ENCODE measurements around the gene PLXNB3.

Gene PLXNB3

DNA sequence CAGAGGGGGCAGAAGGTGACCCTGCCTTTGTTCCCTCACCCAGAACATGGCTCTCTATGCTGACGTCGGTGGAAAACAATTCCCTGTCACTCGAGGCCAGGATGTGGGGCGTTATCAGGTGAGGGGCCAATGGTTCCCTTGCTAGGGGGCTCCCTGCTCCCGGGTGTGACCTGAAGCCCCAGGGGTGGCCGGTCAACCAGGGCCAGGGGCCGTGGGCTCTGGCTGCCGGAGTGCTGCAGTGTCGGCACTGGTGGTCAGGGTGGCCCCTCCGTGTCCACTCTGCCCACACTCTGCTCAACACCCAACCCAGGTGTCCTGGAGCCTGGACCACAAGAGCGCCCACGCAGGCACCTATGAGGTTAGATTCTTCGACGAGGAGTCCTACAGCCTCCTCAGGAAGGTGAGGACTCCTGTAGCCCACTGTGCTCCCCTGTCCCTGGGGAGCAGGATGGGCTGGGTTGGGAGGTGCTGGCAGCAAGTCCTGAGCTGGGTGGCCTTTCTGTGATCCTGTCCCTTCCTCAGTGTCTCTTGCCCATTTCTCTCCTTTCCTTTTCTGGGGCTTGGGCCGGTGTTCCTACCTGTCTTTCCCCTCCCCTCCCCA lies 33.5 kb downstream of the PLXNB3 start:
- Histone ChIP-seq H3K27me3 (ENCODE audit: low read length) (no peaks in the 10 kb centered on the region), H3K4me3 (ENCODE audit: insufficient read depth, low read length, poor library complexity, severe bottlenecking) (no peak overlapping the region), H3K9me3 (ENCODE audit: insufficient read depth, low read length) (no peaks in the 10 kb centered on the region), H2AFZ (ENCODE audit: low read depth, low read length, severe bottlenecking) (no peak overlapping the region), H3K9me2 (replicated peaks; ENCODE audit: insufficient read depth, low read length) (no peaks in the 10 kb centered on the region), H4K20me1 (ENCODE audit: low read depth, low read length) (no peaks in the 10 kb centered on the region), H3F3A (ENCODE audit: insufficient read depth) (no peaks in the 10 kb centered on the region), H3K79me2 (ENCODE audit: insufficient read depth, low read length) (peaks cover 26% of the 10 kb centered on the region), H3K9ac (ENCODE audit: low read length) (no peak overlapping the region), H3K4me2 (ENCODE audit: low read depth, low read length, poor library complexity, severe bottlenecking) (no peak overlapping the region), H3K36me3 (ENCODE audit: low read length) (no peaks in the 10 kb centered on the region), H3K27ac (ENCODE audit: low read depth, low read length) (no peak overlapping the region)
- TF ChIP-seq, protein P1, sequence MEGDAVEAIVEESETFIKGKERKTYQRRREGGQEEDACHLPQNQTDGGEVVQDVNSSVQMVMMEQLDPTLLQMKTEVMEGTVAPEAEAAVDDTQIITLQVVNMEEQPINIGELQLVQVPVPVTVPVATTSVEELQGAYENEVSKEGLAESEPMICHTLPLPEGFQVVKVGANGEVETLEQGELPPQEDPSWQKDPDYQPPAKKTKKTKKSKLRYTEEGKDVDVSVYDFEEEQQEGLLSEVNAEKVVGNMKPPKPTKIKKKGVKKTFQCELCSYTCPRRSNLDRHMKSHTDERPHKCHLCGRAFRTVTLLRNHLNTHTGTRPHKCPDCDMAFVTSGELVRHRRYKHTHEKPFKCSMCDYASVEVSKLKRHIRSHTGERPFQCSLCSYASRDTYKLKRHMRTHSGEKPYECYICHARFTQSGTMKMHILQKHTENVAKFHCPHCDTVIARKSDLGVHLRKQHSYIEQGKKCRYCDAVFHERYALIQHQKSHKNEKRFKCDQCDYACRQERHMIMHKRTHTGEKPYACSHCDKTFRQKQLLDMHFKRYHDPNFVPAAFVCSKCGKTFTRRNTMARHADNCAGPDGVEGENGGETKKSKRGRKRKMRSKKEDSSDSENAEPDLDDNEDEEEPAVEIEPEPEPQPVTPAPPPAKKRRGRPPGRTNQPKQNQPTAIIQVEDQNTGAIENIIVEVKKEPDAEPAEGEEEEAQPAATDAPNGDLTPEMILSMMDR (IDR thresholded peaks at IDR 0.05; ENCODE audit: insufficient read depth, low read length, poor library complexity, severe bottlenecking) = no peak
- TF ChIP-seq EZH2phosphoT487 (conservative IDR thresholded peaks at IDR 0.05; ENCODE audit: low read length) = no peak

DNA sequence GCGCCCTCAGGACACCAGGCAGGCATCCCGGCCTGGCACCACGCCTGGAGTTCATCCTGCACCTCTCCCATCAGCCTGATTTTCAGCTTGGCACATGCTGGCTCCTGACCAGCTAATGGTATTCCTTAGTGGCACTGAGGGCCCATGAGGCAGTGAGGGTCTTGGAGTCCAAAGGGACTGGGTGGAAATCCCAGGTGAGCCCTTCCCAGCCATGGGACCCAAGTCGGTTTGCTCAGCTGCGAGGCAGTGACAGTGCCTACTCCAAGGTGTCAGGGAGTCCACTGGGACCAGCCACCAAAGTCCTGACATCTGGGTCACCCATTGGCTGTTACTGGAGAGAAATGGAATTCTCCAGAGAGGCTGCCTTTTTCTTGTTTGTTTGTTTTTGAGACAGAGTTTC lies 35.3 kb downstream of the PLXNB3 start:
- no peak overlapping the region for H3K27ac ChIP-seq (ENCODE audit: low read depth, low read length)
- H3K4me3 ChIP-seq (ENCODE audit: insufficient read depth, low read length, poor library complexity, severe bottlenecking) = no peak overlapping the region
- TF ChIP-seq, protein P1 (IDR thresholded peaks at IDR 0.05; ENCODE audit: insufficient read depth, low read length, poor library complexity, severe bottlenecking) = no peak
- no peak for TF ChIP-seq EZH2phosphoT487 (conservative IDR thresholded peaks at IDR 0.05; ENCODE audit: low read length)

DNA sequence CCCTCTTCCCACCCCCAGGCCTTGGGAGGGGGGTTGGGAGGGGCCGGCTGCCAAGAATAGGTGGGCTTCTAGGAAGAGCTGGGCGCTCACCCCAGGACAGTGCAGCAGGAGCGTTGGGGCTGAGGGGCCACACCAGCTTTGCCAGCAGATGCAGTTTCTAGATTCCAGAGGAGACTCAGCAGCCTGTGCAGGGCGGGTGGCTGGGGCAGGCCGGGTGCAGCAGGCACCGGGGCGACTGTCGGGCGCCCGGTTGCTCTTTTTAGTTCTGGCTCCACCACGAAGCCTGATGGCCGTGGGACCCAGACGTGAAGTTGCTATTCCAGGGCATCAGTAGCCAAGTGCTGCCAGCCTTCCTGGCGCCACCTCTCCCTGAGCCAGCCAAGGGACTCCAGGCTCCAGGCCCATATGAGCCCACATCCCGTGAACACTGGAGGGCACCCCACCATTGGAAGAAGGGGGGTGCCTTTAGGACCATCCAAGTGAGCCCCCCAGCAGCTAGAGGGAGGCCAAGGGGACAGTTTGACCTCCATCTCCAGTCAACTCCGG lies 36.2 kb downstream of the PLXNB3 start:
- Histone ChIP-seq H3K9me2 (replicated peaks; ENCODE audit: insufficient read depth, low read length) (no peaks in the 10 kb centered on the region), H3K27ac (ENCODE audit: low read depth, low read length) (no peak overlapping the region), H2AFZ (ENCODE audit: low read depth, low read length, severe bottlenecking) (no peak overlapping the region), H3K4me3 (ENCODE audit: insufficient read depth, low read length, poor library complexity, severe bottlenecking) (no peak overlapping the region), H3K4me2 (ENCODE audit: low read depth, low read length, poor library complexity, severe bottlenecking) (no peak overlapping the region), H4K20me1 (ENCODE audit: low read depth, low read length) (no peaks in the 10 kb centered on the region), H3K9ac (ENCODE audit: low read length) (no peak overlapping the region), H3K79me2 (ENCODE audit: insufficient read depth, low read length) (peaks cover 4% of the 10 kb centered on the region), H3K27me3 (ENCODE audit: low read length) (no peaks in the 10 kb centered on the region), H3F3A (ENCODE audit: insufficient read depth) (no peaks in the 10 kb centered on the region), H3K9me3 (ENCODE audit: insufficient read depth, low read length) (no peaks in the 10 kb centered on the region), H3K36me3 (ENCODE audit: low read length) (no peaks in the 10 kb centered on the region)
- TF ChIP-seq EZH2phosphoT487 (conservative IDR thresholded peaks at IDR 0.05; ENCODE audit: low read length) = no peak
- TF ChIP-seq, protein P1 (IDR thresholded peaks at IDR 0.05; ENCODE audit: insufficient read depth, low read length, poor library complexity, severe bottlenecking) = no peak

More for the DNA sequence above, 35.3 kb downstream of the PLXNB3 start:
- no peak overlapping the region for H3K4me2 ChIP-seq (ENCODE audit: low read depth, low read length, poor library complexity, severe bottlenecking)
- H3K79me2 ChIP-seq (ENCODE audit: insufficient read depth, low read length) = peaks cover 12% of the 10 kb centered on the region
- no peak overlapping the region for H2AFZ ChIP-seq (ENCODE audit: low read depth, low read length, severe bottlenecking)
- H3F3A ChIP-seq (ENCODE audit: insufficient read depth) = no peaks in the 10 kb centered on the region
- no peaks in the 10 kb centered on the region for H3K36me3 ChIP-seq (ENCODE audit: low read length)
- H3K9me3 ChIP-seq (ENCODE audit: insufficient read depth, low read length) = no peaks in the 10 kb centered on the region
- no peaks in the 10 kb centered on the region for H4K20me1 ChIP-seq (ENCODE audit: low read depth, low read length)
- no peaks in the 10 kb centered on the region for H3K27me3 ChIP-seq (ENCODE audit: low read length)
- no peaks in the 10 kb centered on the region for H3K9me2 ChIP-seq (replicated peaks; ENCODE audit: insufficient read depth, low read length)
- no peak overlapping the region for H3K9ac ChIP-seq (ENCODE audit: low read length)
